ENCODE results near the gene MAD2L2.
"Not testable (repeated sequence)": the region's sequence is repeated elsewhere in the genome, so short reads cannot be mapped to it uniquely, and the experiment has no call there.

DNA sequence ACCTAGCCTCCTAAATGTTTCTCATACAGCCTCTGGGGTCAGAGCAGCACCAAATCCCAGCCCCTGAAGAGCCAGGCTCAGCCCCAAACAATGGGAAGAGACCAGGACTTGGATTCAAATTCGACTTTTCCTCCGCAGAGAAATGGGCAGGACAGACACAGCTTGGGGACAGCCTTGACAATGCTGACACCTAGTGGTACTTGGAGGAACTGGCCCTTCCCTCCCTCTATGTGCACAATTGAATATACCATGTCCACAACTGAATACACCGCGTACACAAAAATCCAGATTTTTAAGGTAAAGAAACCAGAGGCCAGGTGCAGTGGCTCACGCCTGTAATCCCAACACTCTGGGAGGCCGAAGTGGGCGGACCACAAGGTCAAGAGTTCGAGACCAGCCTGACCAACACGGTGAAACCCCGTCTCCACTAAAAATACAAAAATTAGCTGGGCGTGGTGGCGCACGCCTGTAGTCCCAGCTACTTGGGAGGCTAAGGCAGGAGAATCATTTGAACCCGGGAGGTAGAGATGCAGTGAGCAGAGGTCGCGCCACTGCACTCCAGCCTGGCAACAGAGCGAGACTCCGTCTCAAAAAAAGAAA lies 38.4 kb downstream of the MAD2L2 start:
- TF ChIP-seq POLR2AphosphoS5 (IDR thresholded peaks at IDR 0.05; ENCODE audit: borderline replicate concordance, low read depth, low read length); EZH2 (IDR thresholded peaks at IDR 0.05): not testable (repeated sequence)

All from SK-N-MC (cell line).